Activated CD8-positive, alpha-beta memory T cell treated with anti-CD3 and anti-CD28 coated beads, Interleukin-2, amount 50 U/mL, for 1 hour (primary cell): ENCODE measurements around the gene PDLIM4.

ENCODE experiments used
- DNase-seq: peaks from one replicate; pipeline ENCODE4 v3.0.0-alpha.2; 2020; ENCODE audit errors: extremely low read depth

Gene PDLIM4

DNA sequence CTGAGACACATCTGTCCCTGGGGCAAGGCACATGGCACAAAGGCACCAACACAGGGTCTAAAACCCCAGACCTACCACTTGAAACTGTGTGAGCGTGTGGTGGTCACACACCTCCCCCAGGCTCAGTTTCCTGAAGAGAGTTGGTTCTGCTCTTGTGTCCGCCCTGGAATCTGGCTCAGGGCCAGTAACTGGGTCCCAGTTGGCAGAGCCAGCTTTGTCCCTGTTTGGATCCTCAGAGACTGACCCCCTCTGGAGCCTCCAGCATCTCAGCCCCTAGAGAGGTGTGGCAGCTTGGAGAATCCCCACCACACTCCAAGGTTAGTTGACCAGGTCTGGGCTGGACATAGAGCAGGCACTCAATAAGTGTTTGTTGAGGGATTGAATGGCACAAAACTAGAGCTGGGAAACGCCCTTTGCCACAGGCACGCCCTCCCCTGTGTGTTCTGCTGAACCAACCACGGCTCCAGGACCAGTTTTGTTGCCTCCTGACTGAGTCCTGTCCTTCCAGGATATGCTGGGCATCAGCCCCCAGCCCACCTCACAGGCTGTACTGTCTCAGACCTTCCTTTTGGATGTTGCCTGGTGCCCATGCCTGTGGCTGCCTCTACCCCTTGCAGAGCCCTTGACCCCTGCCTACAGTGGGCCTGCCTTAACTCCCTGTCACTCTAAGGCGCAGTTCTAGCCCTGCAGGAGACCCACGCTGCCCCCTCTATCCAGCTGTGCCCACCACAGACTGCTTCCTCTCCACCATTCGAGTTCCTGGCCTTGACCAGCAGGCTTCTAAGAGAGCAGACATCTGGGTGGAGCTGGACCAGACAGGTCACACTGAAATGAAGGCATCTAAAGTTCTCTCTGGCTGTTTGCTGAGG is 3.8 kb upstream of the PDLIM4 start:
- no peak for DNase-seq

DNA sequence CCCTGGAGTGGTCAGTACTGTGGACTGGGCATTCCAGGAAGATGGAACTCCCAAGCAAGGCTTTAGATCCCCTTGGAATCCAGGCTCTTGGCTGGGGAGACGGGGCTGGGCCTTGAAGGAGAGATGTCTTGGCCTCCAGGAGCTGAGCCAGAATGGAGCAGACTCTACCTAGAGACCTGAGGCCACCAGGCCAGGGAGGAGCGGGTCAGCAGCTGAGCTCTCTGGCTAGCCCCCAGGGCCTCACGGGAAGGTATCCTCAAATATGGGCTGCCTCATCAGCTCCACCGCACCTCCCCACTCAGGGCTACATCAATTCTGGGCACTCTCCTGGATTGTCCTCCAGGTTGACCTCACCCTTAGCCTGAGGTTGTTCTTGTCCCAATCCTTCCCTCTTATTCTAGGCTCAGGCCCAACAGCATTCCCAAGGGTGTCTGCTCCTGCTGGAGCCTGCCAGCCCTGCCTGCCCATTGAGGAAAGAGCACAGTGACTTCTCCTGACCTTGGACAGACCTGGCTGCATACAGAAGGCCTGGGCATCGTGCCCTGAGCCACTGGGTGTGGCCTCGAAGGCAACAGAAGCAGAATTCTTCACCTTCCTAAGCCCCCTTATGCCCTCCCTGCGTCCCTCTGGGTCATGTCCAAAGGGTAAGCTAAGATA is 3.0 kb upstream of the PDLIM4 start:
- no peak for DNase-seq

GRCh38 chr5:132256086-132256782 is 1.3 kb upstream of the PDLIM4 start:
- no peak for DNase-seq

DNA sequence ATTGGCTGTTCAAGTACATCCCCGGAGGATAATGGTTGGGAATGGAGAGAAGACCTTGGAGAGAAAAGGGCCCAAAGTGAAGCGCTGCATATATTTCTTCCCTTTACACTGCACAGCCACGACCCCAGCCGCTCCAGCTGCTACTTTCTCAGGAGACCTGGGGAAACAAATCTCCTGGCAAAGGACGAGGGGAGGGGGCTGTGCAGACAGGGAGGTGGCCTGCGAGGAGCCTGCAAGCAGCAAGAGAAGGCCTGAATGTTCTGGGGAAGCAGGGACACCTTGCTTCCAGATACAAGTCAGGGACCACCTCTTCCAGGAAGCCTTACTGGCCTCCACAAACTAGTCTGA is 739 bp upstream of the PDLIM4 start:
- DNase-seq: no peak

DNA sequence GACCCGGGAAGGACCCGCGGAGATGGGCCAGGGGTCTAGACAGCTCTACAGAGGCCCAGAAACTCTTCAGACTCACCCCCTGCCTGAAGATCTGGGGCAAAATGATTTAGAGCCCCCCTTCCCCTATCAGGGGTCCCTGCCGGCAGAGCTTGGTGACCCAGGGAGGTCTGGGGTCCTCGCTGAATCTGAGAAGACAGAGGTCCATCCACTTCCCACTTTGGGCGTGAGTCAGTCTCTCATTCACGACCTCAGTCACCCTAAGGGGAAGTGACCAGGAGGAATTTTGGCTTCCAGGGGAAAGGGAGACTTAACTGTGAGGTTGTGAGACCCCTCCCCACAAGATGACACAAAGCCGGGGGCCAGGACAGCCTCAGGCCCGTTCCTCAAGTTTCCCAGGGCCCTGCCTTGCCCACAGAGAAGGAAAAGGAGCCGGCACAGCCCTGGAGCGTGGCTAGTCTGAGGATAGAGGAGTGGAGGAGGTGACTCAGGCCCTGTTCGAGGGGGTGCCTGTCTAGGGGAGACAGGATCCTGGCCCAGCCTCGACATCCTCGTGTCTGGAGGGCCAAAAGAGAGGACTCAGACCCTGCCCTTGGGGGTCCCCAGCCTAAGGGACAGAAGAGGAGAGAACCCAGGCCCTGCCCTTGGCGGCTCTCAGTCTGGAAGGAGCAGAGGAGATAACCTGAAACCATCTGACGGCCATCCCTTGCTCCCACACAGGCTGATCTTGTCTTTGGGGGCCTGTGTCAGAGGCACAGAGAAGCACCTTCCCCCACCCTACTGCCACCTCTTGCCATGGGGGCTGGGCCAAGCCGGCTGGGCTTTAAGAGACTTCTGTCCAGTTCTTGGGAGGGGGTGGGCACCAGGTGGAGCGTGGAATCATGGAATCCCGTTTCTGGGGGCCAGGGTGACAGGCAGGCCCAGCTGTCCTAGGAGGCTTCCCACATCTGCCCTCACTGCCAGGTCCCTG is 889 bp downstream of the PDLIM4 start:
- DNase-seq: no peak

GRCh38 chr5:132259069-132259851 is 1.8 kb downstream of the PDLIM4 start:
- DNase-seq: no peak

DNA sequence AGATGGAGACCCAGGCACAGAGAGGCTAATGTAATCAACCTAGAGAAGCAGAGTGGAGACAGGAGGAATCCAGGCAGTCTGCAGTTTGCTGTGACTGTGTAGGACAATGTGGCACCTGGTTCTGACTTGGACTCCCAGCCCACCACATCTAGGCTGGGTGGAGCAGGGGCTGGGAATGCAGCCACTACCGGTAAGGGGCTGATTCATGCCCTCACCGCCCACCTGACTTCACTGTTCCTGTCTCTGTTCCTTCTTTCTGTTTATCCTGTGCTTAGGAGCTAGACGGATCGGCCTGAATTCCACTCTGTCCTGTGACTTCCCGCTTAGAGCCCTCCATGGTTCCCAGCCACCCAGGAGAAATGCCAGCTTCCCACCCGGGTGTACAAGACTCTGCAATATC is 2.6 kb downstream of the PDLIM4 start:
- no peak for DNase-seq

- no peak for DNase-seq
These were observed 3.4 kb downstream of the PDLIM4 start for GRCh38 chr5:132260714-132261551.

- no peak for DNase-seq
These were observed 4.7 kb downstream of the PDLIM4 start for GRCh38 chr5:132261881-132262845.

- DNase-seq: no peak
These were observed 5.5 kb downstream of the PDLIM4 start for GRCh38 chr5:132262882-132263547.

- no peak for DNase-seq
These were observed 6.2 kb downstream of the PDLIM4 start for GRCh38 chr5:132263548-132264261.

DNA sequence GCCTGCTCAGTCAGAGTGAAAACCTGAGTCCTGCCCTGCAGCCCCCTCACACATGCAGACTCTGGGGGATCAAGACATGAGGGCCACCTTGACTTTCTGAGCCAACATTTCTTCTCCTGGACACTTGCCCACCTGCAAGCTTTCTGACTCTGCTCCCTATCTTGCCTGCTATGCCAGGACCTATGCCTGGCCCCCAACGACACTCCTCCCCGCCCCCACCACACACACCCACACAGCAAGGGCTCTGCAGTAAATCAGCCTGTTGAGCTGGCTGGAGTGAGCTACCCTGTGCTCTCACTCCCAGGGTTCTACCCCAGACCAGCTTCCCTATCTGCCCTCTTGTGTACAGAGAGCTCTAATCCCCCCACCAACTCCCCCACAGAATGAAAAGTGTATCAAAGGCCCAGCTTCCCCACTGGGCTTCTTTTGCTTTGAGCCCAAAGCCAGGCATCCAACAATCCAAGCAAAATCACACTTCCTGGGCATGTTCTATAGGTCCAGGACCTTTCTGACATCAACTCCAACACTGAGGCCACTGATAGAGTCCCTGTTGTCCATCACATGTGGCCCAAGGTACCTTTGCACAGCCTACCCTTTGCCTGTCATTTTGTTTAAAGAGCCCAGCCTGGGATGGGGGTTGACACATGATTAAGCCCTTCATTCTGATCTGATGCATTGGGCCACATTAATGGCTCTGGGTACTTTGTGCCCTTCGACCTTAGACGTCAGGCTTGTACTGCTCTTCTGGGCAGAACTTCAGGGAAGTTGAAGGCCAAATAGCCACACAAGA is 7.2 kb downstream of the PDLIM4 start:
- DNase-seq: no peak

DNA sequence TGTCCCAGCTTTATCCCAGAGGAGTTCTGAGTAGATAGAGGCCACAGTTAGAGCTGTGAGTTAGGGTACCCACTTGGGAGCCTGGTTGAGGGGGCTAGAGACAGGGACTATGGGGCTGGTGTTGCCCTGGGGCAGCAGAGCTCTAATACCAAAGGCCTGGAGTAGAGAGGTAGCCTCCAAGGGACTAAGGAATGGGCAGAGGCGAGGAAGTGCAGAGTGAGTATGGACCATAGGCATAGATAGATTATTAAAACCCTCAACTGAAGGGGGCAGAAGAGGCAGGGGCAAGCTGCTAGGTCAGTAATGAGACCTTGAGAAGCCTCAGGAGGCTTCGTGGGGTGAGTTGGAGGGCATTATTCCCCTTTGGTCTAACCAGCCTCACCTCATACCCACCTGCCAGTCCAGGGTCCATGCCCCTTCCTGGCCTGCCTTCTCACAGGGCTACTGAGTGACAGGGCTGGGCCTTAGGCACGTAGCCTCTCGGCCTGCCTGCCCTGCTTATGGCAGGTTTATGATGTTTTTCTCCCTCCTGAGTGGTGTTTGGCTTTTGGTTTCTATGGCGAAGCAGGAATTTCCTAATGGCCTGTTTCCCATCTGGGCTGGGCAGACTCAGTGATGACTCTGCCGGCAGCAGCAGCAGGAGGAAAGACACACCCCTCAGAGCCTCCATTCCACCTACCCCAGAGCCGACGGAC is 8.0 kb downstream of the PDLIM4 start:
- no peak for DNase-seq

DNA sequence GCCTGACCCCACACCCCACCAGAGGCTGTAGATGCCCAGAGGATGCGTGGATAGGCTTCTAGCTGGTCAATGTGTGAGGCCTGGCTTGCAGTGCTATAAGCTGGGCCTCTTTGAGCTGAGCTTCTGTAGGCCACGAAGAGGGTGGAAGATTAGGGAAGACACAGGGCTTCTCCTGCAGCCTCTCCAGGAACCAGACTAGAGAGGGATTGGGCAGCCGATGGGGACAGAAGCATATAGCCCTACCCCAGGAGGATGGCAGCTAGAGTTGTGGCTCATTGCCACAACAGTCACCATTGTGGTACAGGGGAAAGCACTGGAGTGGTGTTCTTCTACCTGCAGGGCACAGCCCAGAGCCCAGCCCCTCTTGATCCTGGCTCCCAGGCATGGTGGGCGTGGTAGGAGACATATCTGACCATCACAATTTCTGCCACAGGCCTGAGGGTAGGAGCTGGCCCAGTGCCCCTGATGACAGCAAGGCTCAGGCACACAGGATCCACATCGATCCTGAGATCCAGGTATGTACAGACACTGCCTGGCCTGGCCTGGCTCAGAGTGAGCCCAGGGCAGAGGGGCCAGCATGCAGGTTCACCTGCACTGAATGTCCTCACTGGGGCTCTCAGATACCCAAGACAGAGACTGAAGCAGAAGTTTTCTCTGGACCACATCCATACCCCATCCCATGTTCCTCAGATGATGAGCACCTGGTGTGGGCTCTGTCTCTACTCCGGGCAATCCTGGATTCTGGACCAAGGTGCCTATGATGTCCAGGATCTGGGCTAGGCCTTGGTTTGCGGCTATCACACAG is 8.7 kb downstream of the PDLIM4 start:
- DNase-seq: no peak

GRCh38 chr5:132266836-132267160 is 9.3 kb downstream of the PDLIM4 start:
- DNase-seq: no peak
